Endometrial microvascular endothelial cells (primary cell): Measurements from ENCODE around the gene GRPR. TPM values are rescaled to one million over a fixed set of nuclear protein-coding genes. Genes with fewer than 3 reads are reported as not detected.
"Not testable (repeated sequence)": the region's sequence is repeated elsewhere in the genome, so short reads cannot be mapped to it uniquely, and the experiment has no call there.

Source experiments
- in situ Hi-C: cut with HindIII; loops from 2 replicates; pipeline ENCODE4 v1.10.0; 2017; ENCODE audit warnings: low sequenced_read_pairs, low pct_unique_long_range_greater_than_20kb; ENCODE audit errors: inconsistent ontology term
- total RNA-seq: library from RNA; depleted of rRNA; stranded (reverse); fragments of >200 nt; gene quantifications from one replicate; pipeline ENCODE4 v1.2.3, GENCODE V29; 2015; ENCODE audit errors: inconsistent ontology term

Gene GRPR
- total RNA-seq, 1 donor from 2014 or later, result not detected

DNA sequence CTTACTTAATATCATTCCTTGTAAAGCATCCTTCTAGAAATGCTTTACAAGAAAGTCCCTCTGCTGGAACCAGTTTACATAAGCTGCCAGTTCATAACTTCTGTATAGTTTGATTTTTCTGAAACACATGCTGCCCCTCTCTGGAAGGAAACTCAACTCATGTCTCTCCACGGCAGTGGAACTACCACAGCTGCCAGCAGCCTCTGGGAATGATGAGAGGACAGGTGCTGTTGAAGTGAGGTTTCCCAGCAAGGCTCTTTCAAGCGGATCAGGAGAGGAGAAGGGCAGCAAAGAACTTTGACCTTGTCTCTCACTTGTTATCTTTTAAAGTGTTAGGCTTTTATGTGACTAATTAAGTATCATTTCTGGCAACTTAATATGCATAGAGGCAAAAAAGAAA is 7.3 kb downstream of the GRPR start:
- in situ Hi-C loops, result no loop called here

DNA sequence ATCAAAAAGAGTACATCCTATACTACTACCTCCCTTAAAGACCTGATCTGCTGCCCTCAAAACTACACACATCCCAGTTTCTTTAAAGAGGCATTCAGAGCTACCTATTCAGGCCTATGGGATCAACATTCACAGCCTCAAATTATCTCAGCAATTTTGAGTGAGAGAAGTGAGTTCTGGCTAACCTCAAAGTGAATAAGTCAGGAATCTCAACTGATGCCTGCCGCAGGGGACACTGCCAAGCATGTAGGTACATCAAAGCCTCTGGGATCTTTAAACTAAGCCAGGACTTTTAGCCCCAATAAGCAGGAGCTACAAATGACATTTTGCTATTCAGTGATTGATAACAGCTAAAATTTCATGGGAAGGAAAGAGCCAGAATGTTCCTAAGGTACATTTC is 11.6 kb downstream of the GRPR start:
- in situ Hi-C loops, result no loop called here

DNA sequence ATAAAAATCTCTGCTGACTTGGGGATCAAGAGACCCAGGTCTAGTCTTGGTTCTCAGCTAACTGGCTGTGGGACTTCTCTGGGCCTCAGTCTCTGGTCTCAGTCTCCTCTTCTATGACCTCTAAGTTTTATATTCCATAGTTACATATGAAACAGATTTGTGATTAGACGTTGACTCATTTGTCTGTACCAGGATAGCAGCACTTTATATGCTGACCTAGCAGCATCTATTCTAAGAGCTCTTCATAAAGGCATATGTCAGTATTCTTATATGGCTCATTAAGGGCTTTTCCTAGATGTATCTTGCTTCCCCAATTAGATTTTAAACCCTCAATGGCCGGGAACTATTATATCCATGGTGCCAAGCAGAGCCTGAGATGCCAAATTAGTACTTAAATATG is 12.7 kb downstream of the GRPR start:
- in situ Hi-C loops, result no loop called here

DNA sequence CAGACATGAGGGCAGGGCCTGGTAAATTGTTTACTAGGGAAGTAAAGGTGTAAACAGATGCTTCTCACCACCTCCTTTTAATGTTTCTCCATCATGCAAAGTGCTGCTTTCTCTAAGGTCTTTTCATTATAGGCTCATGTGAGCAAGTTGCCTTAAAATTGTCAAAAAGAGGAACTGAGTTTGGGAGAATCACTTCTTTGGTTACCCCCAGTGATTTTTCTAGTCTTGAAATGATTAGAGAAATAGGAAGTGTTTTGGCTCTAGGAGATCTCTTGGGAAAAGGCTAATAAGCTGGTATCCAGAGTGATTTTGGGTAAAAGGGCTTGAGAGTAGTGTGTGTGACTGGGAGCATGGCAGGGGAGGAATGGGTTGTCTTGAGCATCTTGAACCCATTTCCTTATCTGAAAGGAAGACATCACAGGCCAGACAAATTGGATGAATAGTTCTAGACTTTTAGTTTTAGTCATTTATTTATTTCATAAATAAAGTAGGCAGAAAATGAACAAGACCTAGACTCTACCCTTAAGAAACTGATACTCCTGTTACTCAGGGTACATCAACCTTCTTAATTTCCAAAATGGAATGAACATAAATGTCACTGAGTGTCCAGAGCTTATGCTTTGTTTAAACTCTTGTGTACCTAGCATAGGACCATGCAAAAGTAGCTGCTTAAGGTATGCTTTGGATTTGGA is 14.2 kb downstream of the GRPR start:
- in situ Hi-C loops, result no loop called here

DNA sequence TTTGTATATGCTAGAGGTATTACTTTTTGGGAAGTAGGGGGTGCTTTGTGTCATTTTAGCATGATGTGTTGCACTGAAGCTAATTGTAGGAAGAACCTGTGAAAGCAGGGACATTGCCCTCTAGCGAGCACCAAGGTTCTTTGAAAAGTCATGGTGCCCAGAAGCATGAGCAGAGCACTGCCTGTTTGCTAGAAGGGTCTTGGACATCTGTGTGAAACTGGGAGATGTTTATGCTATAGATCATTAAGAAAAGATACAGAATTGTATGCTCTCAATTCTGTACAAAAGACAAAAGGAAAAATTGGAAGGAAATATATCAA is 14.7 kb downstream of the GRPR start:
- in situ Hi-C loops, result no loop called here

DNA sequence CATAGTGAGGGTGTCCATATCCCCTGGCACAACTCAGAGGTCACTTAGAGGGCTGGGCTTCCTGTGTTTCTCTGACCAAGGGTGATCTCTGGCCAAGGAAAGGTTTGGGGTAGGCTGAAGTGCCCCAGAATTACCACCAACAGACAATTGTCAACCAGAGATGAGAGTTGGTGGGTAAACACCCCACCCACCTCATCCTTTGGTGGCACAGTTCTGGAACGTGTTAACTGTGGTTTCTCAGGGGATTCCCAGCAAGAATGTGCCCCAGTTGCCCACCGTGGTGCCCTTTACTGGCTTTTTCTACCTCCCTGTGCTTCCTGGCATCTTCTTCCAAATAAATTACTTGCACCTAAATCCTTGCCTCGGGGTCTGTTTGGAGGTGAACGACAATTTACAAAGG is 17.1 kb downstream of the GRPR start:
- in situ Hi-C loops, result no loop called here

DNA sequence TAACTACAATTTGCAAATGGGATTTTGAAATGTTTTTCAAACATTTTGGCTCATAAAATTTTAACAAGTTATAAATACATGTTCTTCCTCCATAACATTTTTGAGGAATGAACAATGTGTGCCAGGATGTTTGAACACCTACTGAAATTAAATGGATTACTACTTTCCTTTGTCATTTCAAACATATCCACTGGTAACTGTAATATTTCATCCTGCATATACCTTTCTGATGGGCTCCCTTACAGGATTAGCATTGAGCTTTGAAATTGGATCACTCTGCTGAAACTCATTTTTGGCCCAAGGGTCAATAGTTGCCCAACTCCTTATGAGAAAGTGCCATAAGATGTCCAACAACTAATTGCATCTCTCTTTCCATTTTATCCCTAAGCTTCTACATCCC is 17.6 kb downstream of the GRPR start:
- in situ Hi-C loops, result no loop called here

DNA sequence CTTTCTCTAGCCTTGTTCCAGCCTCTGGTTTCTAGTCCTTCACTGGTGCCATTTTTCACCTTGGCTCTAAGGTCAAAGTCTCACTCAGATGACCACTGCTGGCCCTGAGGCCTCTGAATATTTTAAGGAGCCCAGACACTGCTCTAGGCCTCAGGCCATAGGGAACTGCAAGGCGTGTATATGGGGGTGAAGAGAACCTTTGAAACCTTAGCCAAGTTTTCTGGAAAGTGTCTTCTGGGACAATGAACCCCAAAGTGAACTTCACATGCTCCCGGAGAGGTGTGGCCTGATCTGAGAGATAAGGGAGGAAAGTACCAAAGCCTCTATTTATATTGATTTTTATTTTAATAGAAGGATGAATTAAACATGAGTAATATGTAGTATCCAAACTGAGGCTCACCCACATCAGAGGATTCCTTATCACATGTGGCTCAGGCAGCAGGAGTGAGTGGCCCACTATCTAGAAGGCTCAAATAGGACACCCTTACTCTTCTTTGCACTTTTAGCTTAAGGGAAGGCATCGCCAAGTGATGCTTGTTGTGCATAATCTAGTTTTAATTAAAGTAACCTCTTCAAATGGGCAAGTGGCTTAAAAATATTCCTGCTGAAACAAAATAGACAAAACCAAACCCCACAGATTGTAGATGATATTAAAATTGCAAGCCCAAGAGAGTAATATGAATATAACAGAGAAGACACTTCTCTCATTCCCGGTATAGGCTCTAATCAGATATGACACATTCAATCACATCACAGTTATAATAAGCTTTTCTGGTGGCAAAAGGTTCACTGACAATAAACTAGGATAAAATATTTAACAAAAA is 18.3 kb downstream of the GRPR start:
- in situ Hi-C loops, result no loop called here

DNA sequence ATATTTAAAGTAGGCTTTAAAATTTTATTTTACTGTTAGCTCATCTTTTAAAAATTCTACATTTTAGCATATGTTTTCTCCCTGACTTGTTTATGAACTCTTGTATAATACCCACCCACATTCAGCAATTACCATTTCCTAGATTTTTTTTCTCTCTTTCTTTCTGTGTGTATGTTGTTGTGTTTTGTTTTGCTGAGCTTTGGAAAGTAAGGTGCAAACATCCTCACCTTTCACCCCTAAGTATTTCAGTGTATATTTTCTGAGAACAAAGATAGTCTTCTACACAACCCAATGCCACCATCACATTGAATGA is 18.8 kb downstream of the GRPR start:
- in situ Hi-C loops, result no loop called here

DNA sequence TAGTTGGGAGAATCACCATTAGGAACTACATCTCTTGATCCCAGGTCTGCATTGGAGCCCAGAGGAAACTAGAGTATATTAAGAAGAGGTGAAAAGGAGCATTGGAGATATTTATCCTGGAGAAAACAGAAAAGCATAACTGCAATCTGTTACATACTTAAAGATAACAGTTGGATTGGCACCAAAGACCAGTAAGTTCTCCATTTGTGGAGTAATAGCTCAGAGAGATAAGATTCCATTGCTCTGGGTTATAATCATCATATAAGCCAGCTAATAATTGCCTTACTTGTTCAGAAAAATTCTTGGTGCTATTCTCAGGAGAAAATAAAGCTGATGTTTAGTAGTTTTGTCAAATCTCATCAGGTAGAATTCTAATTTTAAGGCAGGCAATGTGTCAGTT is 20.6 kb downstream of the GRPR start:
- in situ Hi-C loops, result no loop called here

DNA sequence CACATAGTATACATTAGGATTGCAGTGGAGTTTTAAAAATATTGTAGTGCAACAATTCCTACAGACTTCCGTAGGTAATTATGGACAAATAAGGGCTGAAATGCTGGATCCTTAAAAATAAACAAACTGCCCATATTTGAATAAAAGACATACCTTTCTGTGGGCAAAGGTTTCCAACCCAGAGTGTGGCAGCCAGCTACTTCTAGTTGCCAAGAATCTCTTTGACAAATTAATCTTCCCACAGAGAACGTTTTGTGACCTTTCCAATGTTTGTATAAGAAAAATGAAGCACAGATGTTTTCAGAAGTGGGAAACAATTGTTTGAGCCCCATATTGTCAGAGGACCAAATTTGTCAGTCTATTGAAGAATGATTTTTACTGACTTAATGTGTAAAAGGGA is 21.1 kb downstream of the GRPR start:
- in situ Hi-C loops, result no loop called here

DNA sequence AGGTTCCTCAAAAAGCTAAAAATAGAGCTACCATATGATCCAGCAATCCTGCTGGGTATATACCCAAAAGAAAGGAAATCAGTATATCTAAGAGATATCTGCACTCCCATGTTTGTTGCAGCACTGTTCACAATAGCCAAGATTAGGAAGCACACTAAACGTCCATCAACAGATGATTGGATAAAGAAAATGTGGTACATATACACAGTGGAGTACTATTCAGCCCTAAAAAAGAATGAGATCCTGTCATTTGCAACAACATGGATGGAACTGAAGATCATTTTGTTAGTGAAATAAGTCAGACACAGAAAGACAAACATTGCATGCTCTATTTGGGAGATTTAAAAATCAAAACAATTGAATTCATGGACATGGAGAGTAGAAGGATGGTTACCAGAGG is 21.7 kb downstream of the GRPR start:
- in situ Hi-C loops, result not testable (repeated sequence)

DNA sequence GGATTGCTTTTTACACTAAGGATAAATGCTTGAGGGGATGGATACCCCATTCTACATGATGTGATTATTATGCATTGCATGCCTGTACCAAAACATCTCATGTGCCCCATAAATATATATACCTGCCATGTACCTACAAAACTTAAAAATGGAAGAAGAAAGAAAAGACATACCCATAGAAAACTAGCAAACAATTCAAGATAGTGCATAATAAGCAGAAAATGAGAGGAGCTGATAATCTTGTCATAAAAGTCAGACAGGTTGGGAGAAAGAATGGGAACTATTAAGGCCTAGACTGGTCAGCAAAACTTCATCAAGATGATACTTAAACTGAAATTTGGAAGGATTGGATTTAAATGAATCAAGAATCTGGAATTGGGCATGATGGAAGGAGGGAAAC is 22.3 kb downstream of the GRPR start:
- in situ Hi-C loops, result no loop called here

DNA sequence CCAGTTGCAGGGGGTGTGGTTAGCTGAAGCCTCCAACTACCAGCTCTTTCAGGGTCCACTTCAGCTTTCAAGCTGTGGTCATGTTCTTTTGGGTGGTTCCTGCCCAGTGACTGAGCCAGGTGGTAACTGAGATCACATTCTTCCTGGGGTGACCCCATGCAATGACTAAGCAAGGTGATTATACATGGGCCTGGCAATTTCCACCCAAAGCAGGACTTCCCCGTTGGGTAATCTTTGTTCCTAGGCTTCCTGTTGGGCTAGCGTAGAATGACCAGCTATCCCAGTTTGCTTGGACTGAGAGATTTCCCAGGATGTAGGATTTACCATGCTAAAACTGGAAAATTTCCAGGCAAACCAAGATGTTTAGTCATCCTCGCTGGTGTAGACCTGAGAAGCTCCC is 25.5 kb downstream of the GRPR start:
- in situ Hi-C loops, result no loop called here

DNA sequence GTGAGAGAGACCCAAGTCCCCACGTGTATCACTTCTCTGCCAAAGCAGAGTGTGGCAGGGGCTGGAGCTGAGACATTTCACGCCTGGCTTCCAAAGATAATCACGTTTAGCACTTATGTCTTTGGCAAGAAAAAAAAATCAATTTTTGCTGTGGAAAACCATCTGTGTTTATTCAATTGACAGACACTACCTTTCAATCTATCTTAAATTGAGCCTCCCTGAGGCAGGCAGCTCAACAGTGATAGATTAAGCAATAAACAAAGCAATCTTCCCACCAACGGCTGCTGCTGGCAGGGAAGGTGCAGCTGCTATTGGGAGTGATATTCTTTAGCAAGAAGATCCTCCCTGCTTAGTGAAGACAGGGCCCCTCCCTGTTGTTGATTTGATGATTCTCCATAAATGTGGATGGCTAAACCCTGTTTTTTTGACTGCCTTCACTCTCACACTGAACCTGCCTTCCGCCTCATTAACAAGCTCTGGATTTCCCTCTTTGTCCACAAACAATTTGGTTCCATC is 32.3 kb downstream of the GRPR start:
- in situ Hi-C loops, result no loop called here

DNA sequence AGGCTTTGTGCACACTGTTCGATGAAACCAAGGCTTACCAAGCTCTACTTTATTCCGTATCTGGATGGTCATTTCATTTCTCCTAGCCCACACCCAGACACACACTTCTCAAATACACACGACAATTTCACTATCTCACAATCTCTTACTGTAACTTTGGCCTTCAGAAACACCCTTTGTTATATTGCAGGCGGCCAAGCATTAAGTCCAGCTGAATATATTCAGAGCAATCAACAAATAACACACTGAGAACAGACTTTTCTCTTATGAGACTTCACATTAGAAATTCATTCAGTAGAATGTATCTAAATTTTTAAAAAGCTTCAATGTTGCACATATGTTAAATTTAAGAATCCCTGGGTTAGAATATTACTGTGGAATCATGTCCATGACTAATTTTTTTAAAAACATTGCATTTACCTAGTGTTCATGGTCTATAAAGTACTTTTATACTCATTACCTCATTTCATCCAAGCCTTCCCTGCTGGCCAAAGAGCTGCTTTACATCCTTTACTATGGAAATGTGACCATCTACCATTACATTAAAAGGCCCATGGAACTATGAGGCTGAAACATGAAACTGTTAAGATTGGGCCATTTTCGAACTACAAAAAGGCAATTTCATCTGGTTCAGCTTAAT is 33.4 kb downstream of the GRPR start:
- in situ Hi-C loops, result no loop called here

DNA sequence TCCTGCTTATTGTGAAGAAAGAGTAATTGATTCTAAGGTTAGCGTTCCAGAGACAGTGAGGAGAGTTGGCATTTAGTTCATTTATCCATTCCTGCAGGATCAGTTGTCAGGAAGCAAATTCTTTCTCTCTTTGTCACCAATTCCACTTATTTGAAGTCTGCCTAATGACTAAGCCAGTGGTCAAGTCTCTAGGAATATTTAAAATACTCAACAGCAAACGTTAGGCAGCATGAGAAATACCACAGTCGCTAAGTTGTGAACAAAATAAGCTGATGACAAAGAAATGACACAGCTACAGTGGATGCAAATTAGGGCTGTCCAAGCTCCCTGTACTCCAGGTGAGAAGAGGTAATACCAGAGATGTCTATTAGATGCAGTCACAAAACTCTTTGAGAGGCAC is 37.4 kb downstream of the GRPR start:
- in situ Hi-C loops, result no loop called here

DNA sequence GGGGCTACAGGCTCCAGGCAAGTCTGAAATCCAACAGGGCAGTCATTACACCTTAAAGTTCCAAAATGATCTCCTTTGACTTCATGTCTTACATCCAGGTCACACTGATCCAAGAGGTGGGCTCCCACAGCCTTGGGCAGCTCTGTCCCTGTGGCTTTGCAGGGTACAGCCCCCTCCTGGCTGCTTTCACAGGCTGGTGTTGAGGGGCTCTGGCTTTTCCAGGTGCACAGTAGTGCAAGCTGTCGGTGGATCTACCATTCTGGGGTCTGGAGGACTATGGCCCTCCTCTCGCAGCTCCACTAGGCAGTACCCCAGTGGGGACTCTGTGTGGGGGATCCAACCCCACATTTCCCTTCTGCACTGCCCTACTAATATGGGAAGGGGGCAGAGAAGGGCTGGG is 37.8 kb downstream of the GRPR start:
- in situ Hi-C loops, result not testable (repeated sequence)

DNA sequence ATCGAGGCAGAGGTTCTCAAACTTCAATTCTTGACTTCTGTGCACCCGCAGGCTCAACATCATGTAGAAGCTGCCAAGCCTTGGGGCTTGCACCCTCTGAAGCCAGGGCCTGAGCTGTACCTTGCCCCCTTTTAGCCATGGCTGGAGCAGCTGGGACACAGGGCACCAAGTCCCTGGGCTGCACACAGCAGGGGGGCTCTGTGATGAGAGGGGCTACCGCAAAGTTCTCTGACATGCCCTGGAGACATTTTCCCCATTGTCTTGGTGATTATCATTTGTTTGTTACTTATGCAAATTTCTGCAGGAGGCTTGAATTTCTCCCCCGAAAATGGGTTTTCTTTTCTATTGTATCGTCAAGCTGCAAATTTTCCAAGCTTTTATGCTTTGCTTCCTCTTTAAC is 39.0 kb downstream of the GRPR start:
- in situ Hi-C loops, result no loop called here

DNA sequence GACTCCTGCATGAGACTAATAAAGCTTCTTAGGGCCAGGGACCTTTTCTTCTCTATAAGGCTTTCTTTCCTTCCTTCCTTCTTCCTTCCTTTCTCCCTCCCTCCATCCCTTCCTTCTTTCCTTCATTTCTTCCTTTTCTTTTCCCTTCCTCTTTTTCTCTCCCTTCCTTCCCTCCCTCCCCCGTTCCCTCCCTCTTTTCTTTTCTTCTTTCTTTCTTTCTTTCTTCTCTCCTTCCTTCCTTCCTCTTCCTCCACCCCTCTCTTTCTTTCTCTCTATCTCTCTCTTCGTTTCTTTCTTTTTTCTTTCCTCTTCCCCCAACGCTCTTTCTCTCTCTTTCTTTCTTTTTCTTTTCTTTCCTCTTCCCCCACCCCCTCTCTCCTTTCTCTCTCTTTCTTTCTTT is 41.4 kb downstream of the GRPR start:
- in situ Hi-C loops, result no loop called here
